MM.1S (cell line): Measurements from ENCODE around the gene CCDC178.

Experiments used
- EZH2 ChIP-seq: fragments of 300-600 bp; sonication (generic); optimal IDR thresholded peaks from 2 replicates; pipeline ENCODE3; 2017; ENCODE audit warnings: low read depth, mild to moderate bottlenecking, antibody characterized with exemption, low read length, mixed read lengths
- EZH2phosphoT487 ChIP-seq: fragments of 300-600 bp; sonication (generic); IDR thresholded peaks from 2 replicates; pipeline ENCODE4 v1.6.1; 2018; ENCODE audit warnings: antibody characterized with exemption, low read length
- TF ChIP-seq, protein P1 (sequence below): fragments of 300-600 bp; sonication (generic); IDR thresholded peaks from 2 replicates; pipeline ENCODE4 v1.5.1; 2016; ENCODE audit warnings: antibody characterized with exemption, low read length, mixed read lengths

DNA sequence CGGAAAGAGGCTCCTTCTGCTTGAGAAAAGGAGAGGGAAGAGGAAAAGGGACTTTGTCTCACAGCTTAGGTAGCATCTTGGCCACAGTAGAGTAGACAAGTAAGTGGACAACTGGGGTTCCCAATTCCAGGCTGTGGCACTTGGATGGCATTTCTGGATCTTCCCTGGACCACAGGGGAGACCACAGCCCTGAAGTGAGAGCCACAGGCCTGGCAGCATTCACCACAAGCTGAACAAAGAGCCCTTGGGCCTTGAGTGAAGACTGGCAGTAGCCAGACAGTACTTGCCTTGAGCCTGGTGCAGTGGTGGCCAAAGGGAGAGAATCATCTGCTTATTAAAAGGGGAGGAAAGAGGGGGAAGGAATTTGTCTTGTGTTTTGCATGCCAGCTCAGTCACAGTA, 441.6 kb downstream of the CCDC178 start:
- TF ChIP-seq, protein P1, sequence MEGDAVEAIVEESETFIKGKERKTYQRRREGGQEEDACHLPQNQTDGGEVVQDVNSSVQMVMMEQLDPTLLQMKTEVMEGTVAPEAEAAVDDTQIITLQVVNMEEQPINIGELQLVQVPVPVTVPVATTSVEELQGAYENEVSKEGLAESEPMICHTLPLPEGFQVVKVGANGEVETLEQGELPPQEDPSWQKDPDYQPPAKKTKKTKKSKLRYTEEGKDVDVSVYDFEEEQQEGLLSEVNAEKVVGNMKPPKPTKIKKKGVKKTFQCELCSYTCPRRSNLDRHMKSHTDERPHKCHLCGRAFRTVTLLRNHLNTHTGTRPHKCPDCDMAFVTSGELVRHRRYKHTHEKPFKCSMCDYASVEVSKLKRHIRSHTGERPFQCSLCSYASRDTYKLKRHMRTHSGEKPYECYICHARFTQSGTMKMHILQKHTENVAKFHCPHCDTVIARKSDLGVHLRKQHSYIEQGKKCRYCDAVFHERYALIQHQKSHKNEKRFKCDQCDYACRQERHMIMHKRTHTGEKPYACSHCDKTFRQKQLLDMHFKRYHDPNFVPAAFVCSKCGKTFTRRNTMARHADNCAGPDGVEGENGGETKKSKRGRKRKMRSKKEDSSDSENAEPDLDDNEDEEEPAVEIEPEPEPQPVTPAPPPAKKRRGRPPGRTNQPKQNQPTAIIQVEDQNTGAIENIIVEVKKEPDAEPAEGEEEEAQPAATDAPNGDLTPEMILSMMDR, result no peak
- no peak for TF ChIP-seq EZH2
- no peak for TF ChIP-seq EZH2phosphoT487
